ENCODE data around the gene SFTPA2. TPM values are rescaled to one million over a fixed set of nuclear protein-coding genes. Genes with fewer than 3 reads are reported as not detected.
A peak's percentile ranks its signal among the peaks of the same experiment; 100 is the strongest.
"Not testable (repeated sequence)": the region's sequence is repeated elsewhere in the genome, so short reads cannot be mapped to it uniquely, and the experiment has no call there.

The SFTPA2 gene
- total and polyA plus RNA-seq, 10 of the 15 experiments (the other 5 are each of a cell fraction or from before 2014, with no cell fraction given), result 0.03 to 4.2 TPM; not detected in 8

- CTCF ChIA-PET, result not testable (repeated sequence)
Observed at GRCh38 chr10:79533142-79533902, 26.9 kb downstream of the SFTPA2 start.

DNA sequence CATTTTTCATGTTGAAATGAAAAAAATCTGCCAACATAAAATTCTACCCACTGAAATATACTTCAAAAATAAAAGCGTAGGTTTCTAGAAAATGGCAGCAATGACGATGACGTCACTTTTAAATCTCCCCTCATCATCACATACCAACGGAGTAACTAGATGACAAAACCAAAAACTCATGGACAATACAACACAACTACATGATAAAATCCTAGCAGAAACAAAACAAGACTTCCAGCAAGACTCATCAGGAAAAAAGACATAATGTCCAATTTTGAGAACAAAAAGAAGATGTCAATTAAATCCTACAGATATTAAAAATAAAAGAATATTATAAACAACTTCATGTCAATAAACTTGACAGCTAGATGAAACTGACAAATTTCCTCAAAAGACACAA is 31.9 kb downstream of the SFTPA2 start:
- FAIRE-seq; H3K27ac ChIP-seq (ENCODE audit: control insufficient read depth, insufficient read depth); H4K20me1 ChIP-seq (ENCODE audit: control insufficient read depth, insufficient read depth); RAD21 ChIA-PET (ENCODE audit: unreplicated experiment); ATAC-seq; DNase-seq (ENCODE audit: low read depth, low spot score); H3K9ac ChIP-seq (ENCODE audit: control insufficient read depth, insufficient read depth, low read length); POLR2A ChIA-PET; H3K36me3 ChIP-seq (ENCODE audit: control insufficient read depth in 2 of 2, insufficient read depth in 2 of 2, low read length in 1 of 2); H3K79me2 ChIP-seq (ENCODE audit: control insufficient read depth, insufficient read depth, low read length); H3K9me3 ChIP-seq (replicated peaks; ENCODE audit: control insufficient read depth, insufficient read depth, low read length); intact Hi-C loops (cut with micrococcal nuclease; ENCODE audit: unreplicated experiment); SMC1A ChIA-PET (ENCODE audit: uncharacterized antibody, unreplicated experiment); H2AFZ ChIP-seq (ENCODE audit: control insufficient read depth, low read depth, low read length); H3K4me2 ChIP-seq (ENCODE audit: control insufficient read depth, insufficient read depth); H3K27me3 ChIP-seq (replicated peaks in 1 of 2; ENCODE audit: control insufficient read depth in 2 of 2, insufficient read depth in 2 of 2, low read length in 1 of 2); CTCF ChIA-PET; H3K4me1 ChIP-seq (ENCODE audit: control insufficient read depth, insufficient read depth, low read length); H3K4me3 ChIP-seq; BruUV-seq (replicated peaks): not testable (repeated sequence)
- in situ Hi-C loops (cut with MboI), result loop anchor here (25.0 kb wide), 1 partner anchor 709 kb away; no protein-coding TSS in a partner anchor
- WGBS (ENCODE audit: insufficient coverage, insufficient replicate concordance, low lambda C conversion rate, missing lambda C conversion rate), result 59% methylated on average over 3 of the region's 4 CpGs

More at GRCh38 chr10:79533142-79533902, 26.9 kb downstream of the SFTPA2 start:
- RAD21 ChIA-PET (ENCODE audit: unreplicated experiment); H3K27ac ChIP-seq (ENCODE audit: control insufficient read depth, insufficient read depth); POLR2A ChIA-PET; H4K20me1 ChIP-seq (ENCODE audit: control insufficient read depth, insufficient read depth); H3K4me1 ChIP-seq (ENCODE audit: control insufficient read depth, insufficient read depth, low read length); H3K4me3 ChIP-seq; H3K9ac ChIP-seq (ENCODE audit: control insufficient read depth, insufficient read depth, low read length); FAIRE-seq; H2AFZ ChIP-seq (ENCODE audit: control insufficient read depth, low read depth, low read length); H3K27me3 ChIP-seq (replicated peaks in 1 of 2; ENCODE audit: control insufficient read depth in 2 of 2, insufficient read depth in 2 of 2, low read length in 1 of 2); BruUV-seq (replicated peaks); H3K4me2 ChIP-seq (ENCODE audit: control insufficient read depth, insufficient read depth); DNase-seq (ENCODE audit: low read depth, low spot score); H3K79me2 ChIP-seq (ENCODE audit: control insufficient read depth, insufficient read depth, low read length); H3K9me3 ChIP-seq (replicated peaks; ENCODE audit: control insufficient read depth, insufficient read depth, low read length); H3K36me3 ChIP-seq (ENCODE audit: control insufficient read depth in 2 of 2, insufficient read depth in 2 of 2, low read length in 1 of 2): not testable (repeated sequence)
- 62% methylated on average over 11 of the region's 11 CpGs for WGBS (ENCODE audit: insufficient coverage, insufficient replicate concordance, low lambda C conversion rate, missing lambda C conversion rate)
- peak; percentile 34; the same call in 1 of the 3 replicates for ATAC-seq
- in situ Hi-C loops (cut with MboI), result loop anchor here (10.0 to 25.0 kb wide), 2 partner anchors 511 to 704 kb away; no protein-coding TSS in a partner anchor
- SMC1A ChIA-PET (ENCODE audit: uncharacterized antibody, unreplicated experiment), result interaction anchor here (0.6 kb wide), 1 partner anchor 378 kb away, joined by 3 read pairs; no protein-coding TSS in a partner anchor
- intact Hi-C loops (cut with micrococcal nuclease; ENCODE audit: unreplicated experiment), result loop anchor here (10.0 kb wide), 1 partner anchor 691 kb away; no protein-coding TSS in a partner anchor

DNA sequence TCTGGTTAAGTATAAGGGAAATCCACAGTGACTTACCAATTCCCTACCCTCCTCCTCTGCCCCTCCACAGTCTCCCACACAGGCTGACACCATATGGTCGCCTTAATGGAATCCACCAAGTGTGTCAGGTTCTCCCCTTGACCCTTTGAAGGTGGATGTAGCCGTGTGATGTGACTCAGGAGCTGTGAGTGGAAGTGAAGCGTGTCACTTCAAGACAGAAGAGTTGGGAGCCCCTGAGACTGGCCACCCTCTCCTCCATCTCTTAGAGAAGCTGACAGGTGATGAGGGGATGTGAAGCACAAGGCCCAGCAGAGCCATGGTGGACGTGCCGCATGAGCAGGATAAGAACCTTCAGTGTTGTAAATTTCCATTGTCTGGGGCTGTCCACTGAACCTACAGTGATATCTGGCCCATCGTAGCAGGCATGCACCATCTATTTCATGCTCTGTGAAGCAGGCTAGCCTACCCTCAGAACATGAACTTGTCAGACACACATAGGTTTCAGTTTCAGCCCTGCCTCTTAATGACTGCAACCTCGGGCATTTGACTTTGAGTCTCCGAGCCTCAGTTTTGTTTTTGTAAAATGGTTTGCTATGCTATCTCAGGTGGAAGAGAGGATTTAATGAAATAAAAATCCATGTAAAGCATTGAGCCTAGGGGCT is 35.0 kb downstream of the SFTPA2 start:
- SMC1A ChIA-PET (ENCODE audit: uncharacterized antibody, unreplicated experiment); H3K4me3 ChIP-seq; intact Hi-C loops (cut with micrococcal nuclease; ENCODE audit: unreplicated experiment); POLR2A ChIA-PET; H3K9ac ChIP-seq (ENCODE audit: control insufficient read depth, insufficient read depth, low read length); H2AFZ ChIP-seq (ENCODE audit: control insufficient read depth, low read depth, low read length); H4K20me1 ChIP-seq (ENCODE audit: control insufficient read depth, insufficient read depth); BruUV-seq (replicated peaks); DNase-seq (ENCODE audit: low read depth, low spot score); H3K9me3 ChIP-seq (replicated peaks; ENCODE audit: control insufficient read depth, insufficient read depth, low read length); H3K79me2 ChIP-seq (ENCODE audit: control insufficient read depth, insufficient read depth, low read length); H3K4me1 ChIP-seq (ENCODE audit: control insufficient read depth, insufficient read depth, low read length); H3K36me3 ChIP-seq (ENCODE audit: control insufficient read depth in 2 of 2, insufficient read depth in 2 of 2, low read length in 1 of 2); H3K27ac ChIP-seq (ENCODE audit: control insufficient read depth, insufficient read depth); RAD21 ChIA-PET (ENCODE audit: unreplicated experiment); H3K27me3 ChIP-seq (replicated peaks in 1 of 2; ENCODE audit: control insufficient read depth in 2 of 2, insufficient read depth in 2 of 2, low read length in 1 of 2): not testable (repeated sequence)
- ATAC-seq, result peak; percentile 96
- H3K4me2 ChIP-seq (ENCODE audit: control insufficient read depth, insufficient read depth), result 0 out of 2 replicates have a peak overlapping the region, but pooled peaks have one; percentile 9
- in situ Hi-C loops (cut with MboI), result loop anchor here (25.0 kb wide), 1 partner anchor 712 kb away; no protein-coding TSS in a partner anchor
- CTCF ChIA-PET, result interaction anchor here (1.5 kb wide), 1 partner anchor 39 kb away, joined by 3 read pairs; no protein-coding TSS in a partner anchor
- WGBS (ENCODE audit: insufficient coverage, insufficient replicate concordance, low lambda C conversion rate, missing lambda C conversion rate), result 0% methylated on average over 3 of the region's 8 CpGs
- peak; percentile 100 for FAIRE-seq
